ENCODE measurements around the gene XYLT1.
A peak's percentile ranks its signal among the peaks of the same experiment; 100 is the strongest.

XYLT1 gene

DNA sequence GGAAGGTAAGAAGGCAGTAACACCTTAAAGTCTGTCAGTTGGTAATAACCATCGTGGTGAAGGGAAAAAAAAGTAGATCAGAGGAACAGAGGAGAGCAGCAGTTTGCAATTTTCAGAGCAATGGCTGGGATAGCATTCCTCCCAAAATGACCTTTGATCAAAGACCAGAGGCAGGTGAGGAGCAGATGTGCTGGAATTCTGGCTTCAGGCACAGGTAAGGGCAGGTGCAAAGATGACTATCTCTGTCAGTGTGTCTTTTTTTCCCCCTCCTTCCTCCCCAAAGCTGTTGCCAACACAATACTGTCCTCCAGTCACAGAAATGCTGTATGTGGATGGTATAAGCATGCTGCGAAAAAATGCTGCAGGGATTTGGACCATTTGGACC lies 166.7 kb downstream of the XYLT1 start:
- DNase-seq: no peak

- no peak for DNase-seq
These were observed 167.7 kb downstream of the XYLT1 start for GRCh38 chr16:17303101-17303500.

DNA sequence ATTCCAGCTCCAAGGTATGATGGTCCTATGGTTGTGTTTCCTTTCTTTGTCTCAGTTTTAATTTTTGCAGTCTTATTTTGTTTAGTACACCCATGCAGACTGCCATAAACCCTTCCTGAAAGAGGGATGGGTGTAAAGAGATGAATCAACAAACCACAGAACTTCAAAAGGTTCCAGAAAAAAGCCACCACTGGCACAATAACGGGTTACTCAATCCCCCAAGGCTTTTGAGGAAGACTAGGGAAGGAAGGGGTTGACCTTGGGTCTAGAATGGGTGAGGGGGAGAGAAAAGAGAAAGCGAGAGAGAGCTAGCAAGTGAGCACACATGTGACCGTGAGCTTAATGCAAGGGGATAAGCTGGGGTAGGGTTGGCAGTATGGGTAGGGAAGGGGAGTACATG lies 168.1 kb downstream of the XYLT1 start:
- no peak for DNase-seq

DNA sequence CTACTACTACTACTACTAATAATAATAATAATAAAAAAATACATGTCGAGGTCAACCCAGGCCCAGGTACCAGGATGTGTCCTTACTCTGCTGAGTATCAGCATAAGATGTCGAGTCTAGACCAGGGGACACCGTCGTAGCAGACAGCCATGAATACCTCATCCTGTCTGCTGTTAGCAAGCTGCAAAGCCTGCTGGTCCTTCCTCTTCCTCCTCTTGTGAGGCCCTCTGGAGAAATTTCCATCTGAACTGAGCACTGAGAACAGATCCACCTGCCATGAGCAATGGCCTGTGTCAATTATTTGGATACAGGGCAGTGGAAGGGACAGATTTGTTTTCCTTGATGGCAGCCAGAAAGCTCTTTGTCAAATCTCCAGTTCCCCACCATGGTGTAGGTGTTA lies 168.5 kb downstream of the XYLT1 start:
- no peak for DNase-seq

GRCh38 chr16:17301593-17302135 lies 169.1 kb downstream of the XYLT1 start:
- DNase-seq: peak; percentile 24

DNA sequence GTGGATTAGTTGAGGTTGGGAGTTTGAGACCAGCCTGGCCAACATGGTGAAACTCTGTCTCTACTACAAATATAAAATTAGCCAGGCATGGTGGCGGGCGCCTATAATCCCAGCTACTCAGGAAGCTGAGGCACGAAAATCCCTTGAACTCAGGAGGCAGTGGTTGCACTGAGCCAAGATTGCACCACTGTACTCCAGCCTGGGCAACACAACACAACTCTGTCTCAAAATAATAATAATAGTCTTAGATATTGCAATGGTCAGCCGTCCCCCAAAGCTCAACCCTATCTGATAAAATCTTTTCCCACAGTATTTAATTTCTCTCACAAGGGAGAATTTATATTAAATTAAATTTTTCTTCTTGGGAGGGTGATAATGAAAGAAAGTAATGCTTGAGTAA lies 169.6 kb downstream of the XYLT1 start:
- DNase-seq: no peak

GRCh38 chr16:17299790-17300189 lies 171.0 kb downstream of the XYLT1 start:
- DNase-seq: no peak

GRCh38 chr16:17298238-17298637 lies 172.5 kb downstream of the XYLT1 start:
- DNase-seq: no peak

- no peak for DNase-seq
These were observed 174.3 kb downstream of the XYLT1 start for GRCh38 chr16:17296431-17296830.

- DNase-seq: no peak
These were observed 174.8 kb downstream of the XYLT1 start for GRCh38 chr16:17295948-17296347.

GRCh38 chr16:17294856-17295255 lies 175.9 kb downstream of the XYLT1 start:
- DNase-seq: no peak

- DNase-seq: no peak
These were observed 176.8 kb downstream of the XYLT1 start for GRCh38 chr16:17293813-17294558.

DNA sequence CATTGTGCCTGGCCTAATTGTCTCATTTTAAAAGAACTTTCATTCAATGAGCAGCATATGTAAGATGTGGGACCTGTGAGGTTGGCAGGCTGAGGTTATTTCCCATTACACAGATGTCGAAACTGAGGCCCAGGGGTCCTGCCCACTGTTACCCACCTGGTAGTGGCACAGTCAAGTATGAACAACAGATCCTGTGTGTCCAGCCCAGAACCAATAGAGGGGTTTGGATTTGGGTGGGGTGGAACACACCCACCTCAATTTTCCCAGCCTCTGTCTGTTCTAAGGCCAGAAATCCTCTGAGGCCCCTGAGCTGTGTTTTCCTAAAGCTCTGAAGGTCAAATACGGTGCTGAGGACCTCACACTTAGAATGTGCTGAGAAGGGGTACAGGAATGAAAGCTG lies 179.5 kb downstream of the XYLT1 start:
- no peak for DNase-seq

- DNase-seq: no peak
These were observed 180.8 kb downstream of the XYLT1 start for GRCh38 chr16:17289674-17290635.

- DNase-seq: no peak
These were observed 181.7 kb downstream of the XYLT1 start for GRCh38 chr16:17289050-17289449.

DNA sequence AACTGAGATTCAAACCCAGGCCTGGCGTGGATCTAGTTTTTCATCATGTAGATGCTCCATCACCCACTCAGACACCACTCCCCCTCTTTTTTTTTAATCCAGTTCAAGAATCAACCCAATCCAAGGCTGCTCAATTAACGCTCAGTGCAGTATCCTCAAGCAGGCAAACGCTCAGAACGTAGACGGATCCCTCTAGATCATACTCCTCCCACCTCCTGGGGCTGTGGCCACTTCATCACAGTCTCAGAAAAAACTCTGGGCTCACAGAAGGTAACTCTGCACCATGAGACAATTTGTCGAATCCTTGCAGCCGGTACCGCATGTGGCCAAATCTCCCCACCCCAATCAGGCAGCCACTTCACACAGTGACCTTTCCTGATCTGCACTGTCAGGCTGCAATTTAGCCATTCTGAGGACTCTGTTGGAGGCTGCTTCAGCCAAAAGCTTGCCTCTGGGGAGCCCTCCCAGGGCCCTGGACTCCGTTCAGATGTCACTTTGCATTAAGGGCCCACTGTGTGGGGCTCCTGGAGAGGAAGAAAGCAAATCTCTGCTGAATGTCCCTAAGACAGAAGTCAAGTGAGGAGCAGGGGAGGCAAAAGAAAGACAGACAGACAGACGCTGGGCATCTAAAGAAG lies 183.5 kb downstream of the XYLT1 start:
- no peak for DNase-seq

- DNase-seq: no peak
These were observed 184.3 kb downstream of the XYLT1 start for GRCh38 chr16:17286443-17286842.

DNA sequence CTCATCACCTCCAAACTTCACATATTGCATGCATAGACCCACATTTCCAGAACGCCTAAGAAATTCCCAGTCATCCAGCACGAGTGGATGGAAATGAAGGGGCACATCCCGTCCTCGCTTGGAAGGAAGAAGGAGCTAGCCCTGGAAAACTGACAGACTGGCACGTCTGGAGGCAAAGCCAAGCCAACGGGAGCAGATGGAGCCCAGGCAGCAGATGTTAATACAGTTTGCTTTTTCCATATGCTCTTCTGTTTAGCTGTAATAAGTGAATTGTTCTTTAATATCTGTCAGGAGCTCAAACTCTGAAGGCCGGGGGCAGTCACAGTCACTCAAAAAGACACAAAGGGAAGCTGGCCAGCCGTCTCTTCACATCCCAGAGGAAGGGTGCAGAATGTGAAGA lies 187.7 kb downstream of the XYLT1 start:
- DNase-seq: peak; percentile 86

GRCh38 chr16:17282247-17282646 lies 188.5 kb downstream of the XYLT1 start:
- no peak for DNase-seq

GRCh38 chr16:17281052-17281451 lies 189.7 kb downstream of the XYLT1 start:
- DNase-seq: no peak

DNA sequence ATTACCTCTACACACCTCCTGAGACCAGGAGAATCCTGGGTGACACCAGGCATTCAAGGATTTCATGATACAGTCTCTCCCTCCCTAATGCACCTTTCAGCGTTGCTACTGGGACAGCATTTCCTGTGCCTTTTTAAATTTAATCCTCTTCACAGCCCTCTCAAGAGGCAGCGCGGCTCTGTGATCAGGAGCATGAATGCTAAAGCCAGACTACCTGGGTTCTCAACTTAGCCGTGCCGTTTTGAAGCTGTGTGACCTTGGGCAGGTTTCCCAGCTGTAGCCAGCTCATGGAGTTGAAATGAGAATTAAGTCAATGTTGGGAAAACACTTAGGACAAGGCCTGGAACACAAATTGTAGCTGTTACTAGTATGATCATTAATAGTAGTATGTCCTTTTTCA lies 191.8 kb downstream of the XYLT1 start:
- no peak for DNase-seq

- no peak for DNase-seq
These were observed 192.8 kb downstream of the XYLT1 start for GRCh38 chr16:17277981-17278381.

GRCh38 chr16:17276610-17277009 lies 194.2 kb downstream of the XYLT1 start:
- DNase-seq: no peak

All from NCI-H1694 (cell line).